Measurements from ENCODE around the gene PROSER2.
"Not testable (repeated sequence)": the region's sequence is repeated elsewhere in the genome, so short reads cannot be mapped to it uniquely, and the experiment has no call there.

Gene PROSER2

DNA sequence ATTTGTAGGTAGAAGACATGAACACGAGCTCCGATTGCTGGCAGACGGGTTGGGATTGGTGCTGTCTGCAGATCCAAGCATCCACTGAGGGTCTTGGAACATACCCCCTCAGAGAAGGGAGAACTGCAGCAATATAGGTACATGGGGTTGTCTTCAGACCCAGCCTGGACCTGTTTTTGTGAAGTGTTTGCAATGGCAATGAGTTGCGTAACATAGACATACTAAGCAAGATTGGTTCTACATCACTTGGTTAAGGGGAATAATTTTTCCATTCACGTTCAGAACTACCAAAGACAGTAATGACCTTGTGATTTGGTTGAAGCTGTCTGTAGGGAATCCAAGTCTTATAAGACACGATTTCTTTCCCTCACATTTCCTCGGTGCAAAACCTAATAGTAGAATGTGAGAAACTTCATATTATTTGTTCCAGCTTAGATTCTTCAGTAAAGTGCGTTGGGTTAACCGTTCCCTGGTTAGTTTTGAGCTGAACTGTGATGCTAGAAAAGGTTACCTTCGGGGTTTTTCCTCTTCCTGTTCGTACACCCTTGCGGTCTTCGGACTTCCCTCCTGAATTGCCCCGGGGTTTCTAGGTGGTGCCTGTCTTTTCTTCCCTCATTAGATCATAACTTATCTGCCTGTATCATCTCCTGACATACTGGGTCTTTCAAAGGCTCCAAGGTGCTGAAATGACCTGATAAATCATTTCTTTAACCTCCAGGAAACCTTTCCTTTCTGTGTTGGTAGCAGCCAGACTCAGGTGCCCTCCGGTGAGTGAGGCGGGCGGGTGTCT lies 14.4 kb downstream of the PROSER2 start:
- DNase-seq, result no peak

DNA sequence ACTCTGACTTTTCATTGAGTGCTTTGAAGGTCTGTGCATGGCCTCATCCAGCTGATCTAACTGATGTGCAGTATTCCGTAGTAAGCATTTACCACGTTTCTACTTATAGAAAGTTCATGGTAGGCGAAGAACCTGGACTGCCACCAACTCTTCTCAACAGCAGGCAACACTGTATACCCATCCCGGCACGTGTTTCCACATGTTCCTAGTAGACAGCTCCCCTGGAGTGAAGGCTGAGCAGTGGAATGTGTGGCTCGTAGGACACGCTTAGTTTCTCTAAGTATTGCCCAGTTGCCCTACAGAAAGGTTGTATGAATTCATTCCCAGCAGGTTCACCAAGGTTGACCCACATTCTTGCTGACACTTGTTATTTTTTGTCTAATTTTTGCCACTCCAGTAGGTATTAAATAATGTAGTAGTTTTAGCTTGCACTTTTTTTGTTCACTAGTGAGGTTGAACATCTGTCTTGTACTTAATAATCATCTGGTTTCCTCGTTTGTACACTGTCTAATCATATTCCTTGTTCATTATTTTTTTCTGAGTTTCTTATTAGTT lies 15.2 kb downstream of the PROSER2 start:
- DNase-seq, result no peak

DNA sequence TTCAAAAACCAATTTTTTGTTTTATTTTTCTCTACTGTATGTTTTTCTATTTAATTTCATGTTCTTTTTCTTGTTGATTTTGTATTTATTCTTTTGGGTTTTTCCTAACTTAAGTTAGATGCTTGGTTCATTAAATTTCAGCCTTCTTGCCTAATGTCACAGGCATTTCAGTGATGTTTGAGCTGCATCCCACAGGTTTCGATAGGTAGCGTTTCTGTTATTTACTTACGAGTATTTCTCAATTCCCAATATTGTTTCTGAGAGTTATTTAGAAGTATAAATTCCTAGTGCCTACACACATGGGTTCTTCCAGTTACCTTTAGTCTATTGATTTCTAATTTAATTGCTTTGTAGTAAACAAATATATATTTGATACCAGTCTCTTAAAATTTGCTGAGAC lies 18.2 kb downstream of the PROSER2 start:
- DNase-seq, result no peak

DNA sequence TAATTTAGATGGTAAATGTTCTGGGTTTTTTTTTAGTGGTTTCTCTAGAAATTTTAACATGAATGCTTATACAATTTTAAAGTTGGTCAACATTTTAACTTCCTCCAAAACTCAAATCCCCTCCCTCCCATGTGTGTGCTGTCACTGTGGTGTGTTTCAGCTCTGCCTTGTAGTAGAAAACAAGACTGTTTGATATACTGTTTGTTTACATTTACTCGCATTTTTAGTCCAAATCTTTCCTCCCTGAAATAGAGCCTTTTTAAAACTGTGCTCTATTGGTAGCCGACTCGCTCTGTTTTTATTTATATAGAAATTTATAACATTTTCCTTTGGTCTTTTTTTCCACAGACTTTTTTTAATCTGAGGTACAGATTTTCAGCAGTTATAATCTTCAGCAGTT lies 19.3 kb downstream of the PROSER2 start:
- DNase-seq, result no peak

DNA sequence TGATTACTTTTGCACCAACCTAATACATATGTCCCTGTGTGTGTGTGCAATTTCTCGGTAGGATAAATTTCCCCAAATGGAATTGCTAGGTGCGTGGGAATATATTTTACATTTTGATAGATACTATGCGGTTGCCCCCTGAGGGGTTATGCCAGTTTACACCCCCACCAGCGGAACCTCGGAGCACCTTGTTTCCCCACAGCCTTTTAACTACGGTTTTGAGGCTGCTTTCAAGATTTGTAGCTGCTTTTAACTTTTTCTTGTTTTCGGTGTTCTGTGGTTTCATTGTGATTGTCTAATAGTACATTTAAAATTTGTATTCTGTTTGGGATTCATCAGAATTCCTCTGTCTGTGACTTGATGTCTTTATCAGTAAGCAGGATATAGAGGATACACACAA lies 22.0 kb downstream of the PROSER2 start:
- no peak for DNase-seq

DNA sequence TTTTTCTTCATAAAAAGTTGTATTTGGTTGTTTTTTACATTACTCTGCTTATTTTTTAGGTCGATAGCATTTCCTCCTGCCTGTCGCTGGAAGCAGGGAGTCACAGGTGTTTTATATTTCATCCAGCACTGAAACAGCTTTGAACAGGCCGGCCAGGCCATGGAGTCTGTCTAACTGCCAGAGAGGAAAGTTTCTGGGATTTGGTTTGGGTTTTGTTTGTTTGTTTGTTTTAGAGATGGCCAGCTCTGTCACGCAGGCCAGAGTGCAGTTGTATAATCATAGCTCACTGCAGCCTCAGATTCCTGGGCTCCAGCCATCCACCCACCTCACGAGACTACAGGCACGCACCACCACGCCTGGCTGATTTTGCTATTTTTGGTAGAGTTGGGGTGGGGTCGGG lies 23.4 kb downstream of the PROSER2 start:
- no peak for DNase-seq

DNA sequence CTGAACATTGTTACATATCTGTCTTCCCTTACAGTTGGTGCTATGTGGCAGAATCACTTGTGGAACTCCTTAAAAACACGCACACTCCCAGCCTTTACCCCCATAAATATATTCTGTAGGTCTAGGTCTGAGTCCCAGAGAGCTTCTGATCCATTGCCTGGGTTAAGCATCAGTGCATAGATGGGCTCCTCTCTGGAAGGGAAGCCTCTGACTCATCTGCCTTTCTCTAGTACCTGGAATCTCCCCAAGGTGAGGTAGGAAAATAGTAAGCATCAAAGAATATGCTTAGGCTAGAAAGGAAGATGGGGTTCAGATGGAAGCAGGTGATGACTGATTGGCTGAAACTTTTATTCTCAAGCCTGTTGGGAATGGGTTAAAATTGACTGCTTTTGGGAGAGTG lies 26.1 kb downstream of the PROSER2 start:
- DNase-seq, result no peak

DNA sequence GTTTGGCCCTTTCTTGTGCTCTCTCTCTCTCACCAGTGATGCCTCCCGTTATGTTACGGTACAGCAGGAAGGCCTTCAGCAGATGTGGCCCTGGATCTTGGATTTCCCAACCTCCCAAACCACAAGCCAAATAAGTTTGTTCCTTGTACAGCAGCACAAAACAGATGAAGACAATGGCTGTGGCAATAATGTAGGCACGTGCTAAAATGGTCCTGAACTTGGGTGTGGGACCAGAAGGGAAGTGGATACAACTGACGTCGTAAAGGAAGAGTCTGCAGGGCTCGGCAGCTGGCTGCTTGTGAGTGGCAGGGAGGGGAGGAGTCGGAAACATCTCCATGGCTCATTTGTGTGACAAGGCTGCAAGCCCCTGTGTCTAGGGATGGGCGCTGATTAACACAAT lies 26.8 kb downstream of the PROSER2 start:
- no peak for DNase-seq

DNA sequence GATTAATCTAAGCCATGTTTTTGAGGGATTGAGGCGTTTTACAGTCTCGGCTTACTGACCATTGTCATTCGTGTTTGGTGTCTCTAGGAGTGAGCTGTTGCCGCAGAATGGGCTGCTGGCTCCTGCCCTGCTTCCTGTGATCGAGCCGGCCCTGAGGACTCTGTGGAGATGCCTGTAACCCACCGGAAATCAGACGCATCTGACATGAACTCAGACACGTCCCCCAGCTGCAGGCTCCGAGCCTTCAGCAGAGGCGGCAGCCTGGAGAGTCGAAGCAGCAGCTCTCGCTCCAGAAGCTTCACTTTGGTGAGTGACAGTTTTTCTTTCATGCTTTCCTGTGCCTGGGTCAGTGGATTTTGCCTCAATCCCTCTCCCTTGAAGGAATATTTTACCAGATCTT lies 28.8 kb downstream of the PROSER2 start:
- no peak for DNase-seq

DNA sequence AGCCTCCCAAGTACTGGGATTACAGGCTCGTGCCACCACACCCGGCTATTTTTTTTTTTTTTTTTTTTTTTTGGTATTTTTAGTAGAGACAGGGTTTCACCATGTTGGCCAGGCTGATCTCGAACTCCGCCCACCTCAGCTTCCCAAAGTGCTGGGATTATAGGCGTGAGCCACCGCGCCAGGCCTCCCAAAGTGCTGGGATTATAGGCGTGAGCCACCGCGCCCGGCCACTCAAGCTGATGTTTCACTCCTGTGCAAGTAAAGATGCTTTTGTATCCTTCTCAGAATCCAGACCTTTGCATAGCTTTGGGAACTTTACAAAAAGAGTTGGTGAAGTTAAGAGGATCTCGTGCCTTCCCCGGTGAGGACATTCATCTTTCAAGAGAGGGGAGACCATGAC lies 29.5 kb downstream of the PROSER2 start:
- not testable (repeated sequence) for DNase-seq

DNA sequence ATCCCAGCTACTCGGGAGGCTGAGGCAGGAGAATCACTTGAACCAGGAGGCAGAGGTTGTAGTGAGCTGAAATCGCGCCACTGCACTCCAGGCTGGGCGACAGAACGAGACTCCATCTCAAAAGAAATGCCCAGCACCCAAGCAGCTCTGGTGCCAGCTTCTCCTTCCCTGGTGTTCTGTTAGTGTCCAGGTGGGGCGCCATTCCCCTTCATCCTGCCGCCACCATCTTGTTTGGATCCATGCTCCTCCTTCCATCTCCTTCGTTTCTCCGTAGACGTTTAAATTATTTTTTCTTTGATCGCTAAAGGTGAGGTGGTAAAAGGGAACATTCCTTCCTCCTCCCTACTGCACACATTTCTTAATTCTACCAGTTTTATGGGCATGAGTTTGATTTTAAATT lies 30.3 kb downstream of the PROSER2 start:
- DNase-seq, result no peak

DNA sequence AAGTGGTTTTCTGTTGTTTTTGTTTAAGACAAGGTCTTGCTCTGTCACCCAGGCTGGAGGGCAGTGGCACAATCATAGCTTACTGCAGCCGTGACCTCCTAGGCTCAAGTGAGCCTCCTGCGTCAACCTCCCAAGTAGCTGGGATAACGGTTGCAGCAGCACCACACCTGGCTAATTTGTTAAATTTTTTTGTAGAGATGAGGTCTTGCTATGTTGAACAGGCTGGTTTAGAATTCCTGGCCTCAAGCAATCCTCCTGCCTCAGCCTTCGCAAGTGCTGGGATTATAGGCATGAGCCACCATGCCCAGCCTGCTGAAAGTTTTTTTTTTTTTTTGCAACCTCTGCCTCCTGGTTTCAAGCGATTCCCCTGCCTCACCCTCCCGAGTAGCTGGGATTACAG lies 31.1 kb downstream of the PROSER2 start:
- DNase-seq, result no peak

DNA sequence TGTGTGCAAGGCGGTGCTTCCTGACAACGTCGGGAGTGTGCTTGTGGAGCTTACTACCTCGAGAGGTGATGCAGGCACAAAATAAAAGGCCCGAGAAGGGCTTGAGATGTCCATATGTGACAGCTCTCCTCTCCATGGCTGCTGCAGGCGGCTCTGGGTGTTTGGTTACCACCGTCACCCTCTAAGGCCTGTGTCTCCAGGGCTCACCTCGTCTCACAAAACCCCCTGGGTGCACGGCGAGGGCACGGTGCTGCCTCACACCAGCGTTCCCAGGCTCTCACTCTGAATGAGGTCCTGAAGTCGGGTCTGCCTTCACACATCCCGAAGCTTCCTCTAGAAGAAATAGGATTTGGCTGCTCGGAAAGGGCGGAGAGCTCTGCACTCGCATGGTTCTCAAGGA lies 32.9 kb downstream of the PROSER2 start:
- DNase-seq, result no peak

DNA sequence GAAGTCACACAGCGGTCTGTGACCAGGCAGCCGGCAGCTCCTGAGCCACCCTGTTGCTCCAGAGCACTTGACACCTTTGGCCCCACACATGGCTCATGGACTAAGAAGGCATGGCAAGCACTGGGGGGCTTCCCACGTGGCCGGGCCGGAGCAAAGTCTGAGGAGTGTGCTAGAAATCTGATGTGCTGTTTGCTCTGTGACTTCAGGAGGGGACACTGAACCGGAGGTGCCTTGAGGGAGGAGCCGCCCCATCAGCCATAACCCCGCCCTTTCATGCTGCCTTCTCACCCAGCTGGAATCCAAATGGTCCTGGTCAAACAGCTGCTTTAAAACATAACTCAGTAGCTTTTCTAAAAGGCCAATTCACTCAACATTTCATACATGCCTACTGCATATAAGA lies 33.5 kb downstream of the PROSER2 start:
- no peak for DNase-seq

DNA sequence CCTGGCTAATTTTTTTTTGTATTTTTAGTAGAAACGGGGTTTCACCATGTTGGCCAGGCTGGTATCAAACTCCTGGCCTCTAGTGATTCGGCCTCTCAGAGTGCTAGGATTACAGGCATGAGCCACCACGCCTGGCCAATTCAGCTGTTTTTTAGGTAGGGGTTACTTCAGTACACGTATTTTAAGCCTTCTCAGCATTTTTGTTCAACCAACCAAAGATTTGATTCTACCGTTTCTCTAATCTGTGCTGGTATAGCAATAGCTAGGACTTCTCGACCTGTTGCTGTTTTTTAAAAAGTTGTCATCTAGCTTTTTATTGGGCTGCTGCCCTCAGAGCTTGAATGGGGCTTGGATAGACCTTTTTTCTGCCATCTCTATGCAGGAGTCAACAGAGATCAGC lies 34.9 kb downstream of the PROSER2 start:
- DNase-seq, result no peak

DNA sequence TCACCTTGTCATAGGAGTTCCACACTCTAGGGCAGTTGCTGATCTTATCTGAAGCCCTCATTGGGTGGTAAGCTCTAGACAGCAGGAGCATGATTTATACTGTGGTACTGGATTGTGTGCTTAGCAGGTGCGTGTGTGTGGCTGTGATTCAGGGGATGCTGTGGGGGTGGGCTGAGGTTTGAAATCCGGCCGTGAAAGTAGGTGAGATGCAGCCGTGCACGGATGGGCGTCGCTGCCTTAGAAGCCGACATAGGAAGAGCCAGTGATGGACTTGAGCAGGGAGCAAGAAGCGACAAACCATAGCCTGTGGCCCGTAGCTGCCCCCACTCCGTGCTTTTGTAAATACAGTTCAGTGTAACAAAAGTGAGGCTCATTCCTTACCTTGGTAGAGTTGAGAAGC lies 38.2 kb downstream of the PROSER2 start:
- no peak for DNase-seq

DNA sequence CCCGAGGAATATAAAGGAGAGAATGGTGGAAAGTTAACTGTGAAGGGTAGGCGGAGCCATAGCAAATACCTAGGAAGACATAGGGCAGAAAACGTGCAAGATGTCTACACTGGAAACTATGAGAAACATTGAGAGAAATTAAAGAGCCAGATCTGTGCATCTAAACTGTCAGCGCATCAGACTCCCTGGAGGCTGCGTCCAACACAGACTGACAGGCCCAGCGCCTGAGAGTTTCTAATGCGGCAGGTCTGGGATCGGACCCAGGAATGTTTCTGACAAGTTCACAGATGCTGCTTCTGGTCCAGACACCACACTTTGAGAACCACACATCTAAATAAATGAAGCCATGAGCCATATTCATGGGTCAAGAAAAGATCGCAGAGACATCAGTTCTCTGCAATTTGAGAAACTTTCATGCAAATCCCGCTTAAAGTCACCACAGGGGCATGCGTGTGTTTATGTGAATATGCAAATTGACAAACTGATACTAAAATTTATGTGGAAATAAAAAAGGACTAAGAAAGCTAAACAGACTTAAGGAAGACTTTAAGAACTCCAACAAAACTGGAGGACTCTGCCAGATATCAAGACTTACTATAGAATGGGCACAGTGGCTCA lies 38.8 kb downstream of the PROSER2 start:
- no peak for DNase-seq

DNA sequence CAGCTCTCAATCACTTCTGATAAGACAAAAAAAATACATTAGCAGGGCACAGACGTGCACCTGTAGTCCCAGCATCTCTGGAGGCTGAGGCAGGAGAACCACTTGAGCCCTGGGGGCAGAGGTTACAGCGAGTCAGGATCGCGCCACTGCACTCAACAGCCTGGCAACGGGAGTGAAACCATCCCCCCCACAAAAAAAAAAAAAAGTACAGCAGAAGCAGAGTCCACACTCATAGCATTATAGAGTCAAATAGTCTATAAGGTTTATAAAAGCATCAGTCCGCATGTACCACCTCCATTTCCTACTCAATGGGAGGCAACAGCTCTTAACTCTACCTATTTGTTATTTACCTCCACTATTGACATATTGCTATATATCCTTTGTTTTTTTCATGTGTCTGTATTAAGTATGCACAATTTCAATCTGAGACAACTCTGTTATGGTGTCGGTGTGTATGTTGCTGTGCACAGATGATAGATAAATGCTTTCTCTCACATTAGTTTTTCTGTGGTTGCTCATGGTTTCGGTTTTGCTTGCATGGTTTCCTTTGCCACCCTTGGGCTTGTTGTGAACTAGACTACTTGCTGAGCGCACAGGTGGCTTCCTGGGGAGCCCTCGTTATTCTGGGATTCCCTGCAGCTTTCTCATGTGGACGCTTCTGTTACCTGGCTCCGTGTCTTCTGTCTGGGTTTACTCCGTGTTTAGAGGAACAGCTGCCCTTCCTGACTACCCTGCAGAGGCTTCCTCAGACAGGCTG lies 40.4 kb downstream of the PROSER2 start:
- DNase-seq, result no peak

DNA sequence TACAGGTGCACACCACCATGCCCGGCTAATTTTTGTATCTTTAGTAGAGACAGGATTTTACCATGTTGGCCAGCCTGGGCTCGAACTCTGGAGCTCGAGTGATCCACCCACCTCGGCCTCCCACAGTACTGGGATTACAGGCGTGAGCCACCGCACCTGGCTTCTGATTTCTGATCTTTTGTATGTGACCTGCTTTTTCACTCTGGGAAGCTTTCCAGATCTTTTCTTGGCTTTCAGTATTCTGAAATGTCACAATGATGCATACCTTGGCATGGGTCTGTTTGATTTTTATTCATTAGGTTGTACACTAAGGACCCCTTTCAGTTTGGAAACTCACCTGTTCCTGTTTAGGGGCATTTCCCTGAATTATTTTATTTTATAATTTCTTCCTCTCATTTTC lies 41.6 kb downstream of the PROSER2 start:
- no peak for DNase-seq

DNA sequence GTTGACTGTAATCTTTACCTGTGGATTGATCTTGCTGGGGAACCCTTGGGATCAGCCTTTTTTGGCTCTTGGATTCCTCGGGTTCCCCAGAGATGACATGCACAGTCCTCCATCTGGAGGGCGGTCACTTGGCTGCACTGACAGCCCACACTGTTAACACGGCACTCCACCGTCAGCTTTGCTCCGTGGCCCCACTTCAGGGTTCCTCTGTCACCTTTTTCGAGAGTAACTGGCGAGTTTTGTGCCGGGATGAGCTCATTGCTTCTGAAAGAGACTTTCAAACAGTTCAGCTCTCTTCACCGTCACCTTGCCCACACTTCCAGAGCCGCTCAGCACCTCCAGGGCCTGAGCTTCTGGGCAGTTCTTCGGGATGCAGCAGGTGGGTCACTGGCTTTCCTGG lies 42.4 kb downstream of the PROSER2 start:
- DNase-seq, result no peak

DNA sequence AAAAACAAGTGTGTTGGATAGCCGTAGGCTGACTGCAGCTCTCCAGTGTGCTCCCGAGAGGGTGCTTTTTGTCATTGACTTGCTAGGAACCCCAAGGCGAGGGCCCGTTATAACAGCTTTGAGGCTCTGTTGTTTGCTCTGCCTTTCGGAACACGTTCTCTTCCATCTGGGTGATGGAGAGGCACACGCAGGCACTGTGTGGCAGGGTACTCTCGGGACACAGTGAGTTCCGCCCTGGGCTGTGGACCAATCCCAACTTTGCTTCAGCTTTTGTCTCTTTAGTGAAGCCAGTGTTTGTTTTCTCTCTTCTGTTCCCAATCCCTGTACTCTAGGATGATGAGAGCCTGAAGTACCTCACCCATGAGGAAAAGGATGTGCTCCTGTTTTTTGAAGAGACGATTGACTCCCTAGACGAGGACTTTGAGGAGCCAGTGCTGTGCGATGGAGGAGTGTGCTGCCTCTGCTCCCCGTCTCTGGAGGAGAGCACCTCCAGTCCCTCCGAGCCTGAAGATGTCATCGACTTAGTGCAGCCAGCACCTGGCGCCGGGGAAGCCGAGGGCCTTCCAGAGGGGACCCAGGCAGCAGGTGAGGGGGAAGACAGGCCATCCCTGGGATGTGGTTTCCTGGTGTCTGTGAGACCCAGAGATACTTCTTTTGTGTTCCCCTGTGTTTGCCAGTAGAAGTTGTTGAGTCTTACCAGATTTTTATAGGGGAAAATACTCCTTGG lies 43.2 kb downstream of the PROSER2 start:
- DNase-seq, result no peak

DNA sequence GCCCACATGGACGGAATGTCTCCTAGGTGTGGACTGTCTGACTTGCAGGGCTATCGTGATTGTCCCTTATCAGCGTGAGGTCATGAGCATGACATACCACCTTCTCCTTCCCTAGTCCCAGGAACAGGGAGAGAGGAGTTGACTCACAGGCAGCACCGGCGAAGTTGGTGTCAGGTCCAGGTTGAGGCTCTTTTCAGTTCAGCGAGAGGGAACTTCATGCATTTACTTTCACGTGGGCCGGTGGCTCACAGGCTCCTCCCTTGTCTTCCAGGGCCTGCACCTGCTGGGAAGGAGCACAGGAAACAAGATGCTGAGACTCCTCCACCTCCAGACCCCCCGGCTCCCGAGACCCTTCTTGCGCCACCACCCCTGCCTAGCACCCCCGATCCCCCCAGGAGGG lies 46.1 kb downstream of the PROSER2 start:
- DNase-seq, result peak; percentile 23

Data from retina (tissue), 1 donor.